ENCODE data around the gene TLCD1.

Gene TLCD1

GRCh38 chr17:28726226-28726626 lies at the start of gene TLCD1:
Gene TLCD1 (minus strand): TSS chr17:28726233. CDS start chr17:28726097, 136 bp downstream.
- no peak for DNase-seq (ENCODE audit: low read depth, low spot score)

- no peak for DNase-seq (ENCODE audit: low read depth, low spot score)
These were observed 48.2 kb upstream of the TLCD1 start for GRCh38 chr17:28774206-28774605.

GRCh38 chr17:28773736-28774135 lies 47.7 kb upstream of the TLCD1 start:
- no peak for DNase-seq (ENCODE audit: low read depth, low spot score)

- no peak for DNase-seq (ENCODE audit: low read depth, low spot score)
These were observed 39.0 kb upstream of the TLCD1 start for GRCh38 chr17:28765038-28765437.

GRCh38 chr17:28763804-28764266 lies 37.8 kb upstream of the TLCD1 start:
- DNase-seq (ENCODE audit: low read depth, low spot score): no peak

- DNase-seq (ENCODE audit: low read depth, low spot score): no peak
These were observed 37.2 kb upstream of the TLCD1 start for GRCh38 chr17:28763137-28763799.

GRCh38 chr17:28760601-28761562 lies 34.8 kb upstream of the TLCD1 start:
- DNase-seq (ENCODE audit: low read depth, low spot score): no peak

- no peak for DNase-seq (ENCODE audit: low read depth, low spot score)
These were observed 33.3 kb upstream of the TLCD1 start for GRCh38 chr17:28759256-28759865.

- DNase-seq (ENCODE audit: low read depth, low spot score): no peak
These were observed 32.5 kb upstream of the TLCD1 start for GRCh38 chr17:28758411-28759121.

GRCh38 chr17:28756049-28756804 lies 30.2 kb upstream of the TLCD1 start:
- DNase-seq (ENCODE audit: low read depth, low spot score): no peak

GRCh38 chr17:28755486-28755885 lies 29.5 kb upstream of the TLCD1 start:
- no peak for DNase-seq (ENCODE audit: low read depth, low spot score)

- no peak for DNase-seq (ENCODE audit: low read depth, low spot score)
These were observed 25.8 kb upstream of the TLCD1 start for GRCh38 chr17:28751600-28752366.

GRCh38 chr17:28750178-28751047 lies 24.4 kb upstream of the TLCD1 start:
- peak; percentile 85 for DNase-seq (ENCODE audit: low read depth, low spot score)

GRCh38 chr17:28749516-28750177 lies 23.6 kb upstream of the TLCD1 start:
- no peak for DNase-seq (ENCODE audit: low read depth, low spot score)

- no peak for DNase-seq (ENCODE audit: low read depth, low spot score)
These were observed 23.0 kb upstream of the TLCD1 start for GRCh38 chr17:28748852-28749515.

- DNase-seq (ENCODE audit: low read depth, low spot score): no peak
These were observed 22.0 kb upstream of the TLCD1 start for GRCh38 chr17:28747801-28748750.

All from smooth muscle cell of the brain vasculature (primary cell).